PFSK-1 (cell line): Measurements from ENCODE around the gene METTL17.

Experiments
- FOXP2 ChIP-seq: optimal IDR thresholded peaks from 2 replicates; pipeline ENCODE3; 2011; ENCODE audit warnings: borderline replicate concordance, control low read depth, inconsistent platforms; ENCODE audit not compliant: insufficient read depth; ENCODE audit errors: extremely low read length, extremely low read depth
- POLR2AphosphoS5 ChIP-seq: IDR thresholded peaks from 2 replicates; pipeline ENCODE4 v1.6.1; 2012; ENCODE audit warnings: low read depth, mild to moderate bottlenecking, control low read depth, low read length, moderate library complexity
- REST ChIP-seq, 2 experiments: IDR thresholded peaks; 2 replicates each; pipeline versions ENCODE4 v1.6.1 to v1.8.0; 2011 to 2012; ENCODE audit warnings: low read depth in 2 of 2, low read length in 2 of 2, control low read depth in 1 of 2, inconsistent platforms in 1 of 2, mild to moderate bottlenecking in 1 of 2, moderate library complexity in 1 of 2; ENCODE audit not compliant: insufficient read depth in 1 of 2
- SIN3A ChIP-seq: IDR thresholded peaks from 2 replicates; pipeline ENCODE4 v1.6.1; 2012; ENCODE audit warnings: mild to moderate bottlenecking, low read length, moderate library complexity, borderline replicate concordance; ENCODE audit not compliant: insufficient read depth
- TAF1 ChIP-seq: IDR thresholded peaks from 2 replicates; pipeline ENCODE4 v1.6.1; 2012; ENCODE audit warnings: low read length, control low read depth, borderline replicate concordance; ENCODE audit not compliant: insufficient read depth

The METTL17 gene

GRCh38 chr14:20986811-20987210, 3.0 kb upstream of the METTL17 start:
- TF ChIP-seq POLR2AphosphoS5 (no peak), REST (IDR thresholded peaks at IDR 0.05; ENCODE audit: insufficient read depth in 1 of 2, low read depth in 2 of 2, low read length in 2 of 2) (no peak), SIN3A (no peak), FOXP2 (no peak), TAF1 (no peak)

- TF ChIP-seq TAF1 (no peak), FOXP2 (no peak), POLR2AphosphoS5 (no peak), REST (IDR thresholded peaks at IDR 0.05; ENCODE audit: insufficient read depth in 1 of 2, low read depth in 2 of 2, low read length in 2 of 2) (no peak), SIN3A (no peak)
Observed at GRCh38 chr14:20988717-20989470, 886 bp upstream of the METTL17 start.

GRCh38 chr14:20989471-20989786, 351 bp upstream of the METTL17 start:
- TF ChIP-seq SIN3A (no peak), FOXP2 (no peak), REST (IDR thresholded peaks at IDR 0.05; ENCODE audit: insufficient read depth in 1 of 2, low read depth in 2 of 2, low read length in 2 of 2) (no peak), TAF1 (no peak), POLR2AphosphoS5 (no peak)

- TF ChIP-seq FOXP2 (no peak), POLR2AphosphoS5 (no peak), TAF1 (no peak), SIN3A (no peak), REST (IDR thresholded peaks at IDR 0.05; ENCODE audit: insufficient read depth in 1 of 2, low read depth in 2 of 2, low read length in 2 of 2) (no peak)
Observed at GRCh38 chr14:20996521-20996920, 6.7 kb downstream of the METTL17 start.

- TF ChIP-seq REST (IDR thresholded peaks at IDR 0.05; ENCODE audit: insufficient read depth in 1 of 2, low read depth in 2 of 2, low read length in 2 of 2) (no peak), POLR2AphosphoS5 (no peak)
Observed at GRCh38 chr14:20997115-20997514, 7.3 kb downstream of the METTL17 start.
